Hepatocyte (in vitro differentiated cells): ENCODE data around the gene HOXD1.

ENCODE experiments used
- EZH2 ChIP-seq: fragments of 200-600 bp; sonication (generic); IDR thresholded peaks from 2 replicates; pipeline ENCODE4 v1.6.1; 2016; ENCODE audit warnings: antibody characterized with exemption, mild to moderate bottlenecking, borderline replicate concordance
- EZH2phosphoT487 ChIP-seq: fragments of 200-600 bp; sonication (generic); IDR thresholded peaks from one replicate; pipeline ENCODE4 v1.6.1; 2018; ENCODE audit warnings: antibody characterized with exemption, mild to moderate bottlenecking, low read depth, moderate library complexity; ENCODE audit not compliant: unreplicated experiment, severe bottlenecking
- TF ChIP-seq, protein P1 (sequence below): fragments of 200-600 bp; sonication (generic); IDR thresholded peaks from 2 replicates; pipeline ENCODE4 v1.5.1; 2016; ENCODE audit warnings: antibody characterized with exemption, mild to moderate bottlenecking; ENCODE audit not compliant: poor library complexity

DNA sequence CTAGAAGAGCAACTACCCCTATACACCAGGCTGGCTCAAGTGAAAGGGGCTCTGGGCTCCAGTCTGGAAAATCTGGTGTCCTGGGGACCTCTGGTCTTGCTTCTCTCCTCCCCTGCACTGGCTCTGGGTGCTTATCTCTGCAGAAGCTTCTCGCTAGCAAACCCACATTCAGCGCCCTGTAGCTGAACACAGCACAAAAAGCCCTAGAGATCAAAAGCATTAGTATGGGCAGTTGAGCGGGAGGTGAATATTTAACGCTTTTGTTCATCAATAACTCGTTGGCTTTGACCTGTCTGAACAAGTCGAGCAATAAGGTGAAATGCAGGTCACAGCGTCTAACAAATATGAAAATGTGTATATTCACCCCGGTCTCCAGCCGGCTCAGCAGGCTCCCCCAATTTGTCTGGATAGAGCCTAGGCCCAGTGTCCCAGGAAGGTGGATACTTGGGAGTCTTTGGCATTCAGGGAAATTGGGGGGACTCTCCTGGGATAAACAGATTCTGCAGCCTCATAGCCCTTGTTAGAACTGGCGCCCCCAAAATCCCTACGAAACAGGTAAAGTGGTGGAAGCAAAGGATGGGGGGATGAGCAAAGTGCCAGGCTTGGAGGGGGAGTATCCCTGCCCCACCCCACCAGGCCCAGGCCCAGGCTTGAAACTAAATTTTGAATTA, 39.6 kb upstream of the HOXD1 start:
- TF ChIP-seq, protein P1, sequence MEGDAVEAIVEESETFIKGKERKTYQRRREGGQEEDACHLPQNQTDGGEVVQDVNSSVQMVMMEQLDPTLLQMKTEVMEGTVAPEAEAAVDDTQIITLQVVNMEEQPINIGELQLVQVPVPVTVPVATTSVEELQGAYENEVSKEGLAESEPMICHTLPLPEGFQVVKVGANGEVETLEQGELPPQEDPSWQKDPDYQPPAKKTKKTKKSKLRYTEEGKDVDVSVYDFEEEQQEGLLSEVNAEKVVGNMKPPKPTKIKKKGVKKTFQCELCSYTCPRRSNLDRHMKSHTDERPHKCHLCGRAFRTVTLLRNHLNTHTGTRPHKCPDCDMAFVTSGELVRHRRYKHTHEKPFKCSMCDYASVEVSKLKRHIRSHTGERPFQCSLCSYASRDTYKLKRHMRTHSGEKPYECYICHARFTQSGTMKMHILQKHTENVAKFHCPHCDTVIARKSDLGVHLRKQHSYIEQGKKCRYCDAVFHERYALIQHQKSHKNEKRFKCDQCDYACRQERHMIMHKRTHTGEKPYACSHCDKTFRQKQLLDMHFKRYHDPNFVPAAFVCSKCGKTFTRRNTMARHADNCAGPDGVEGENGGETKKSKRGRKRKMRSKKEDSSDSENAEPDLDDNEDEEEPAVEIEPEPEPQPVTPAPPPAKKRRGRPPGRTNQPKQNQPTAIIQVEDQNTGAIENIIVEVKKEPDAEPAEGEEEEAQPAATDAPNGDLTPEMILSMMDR, result no peak
- no peak for TF ChIP-seq EZH2
- TF ChIP-seq EZH2phosphoT487, result no peak
